OCI-LY3 (cell line): ENCODE results near the gene LMTK3.

Experiments
- H2AFZ ChIP-seq: fragments of 200-600, 300-600 bp; shearing (Covaris generic); 2 replicates; pipeline ENCODE4 v1.6.0; 2014; ENCODE audit warnings: antibody characterized with exemption, low read depth, low read length
- H3K27ac ChIP-seq: fragments of 200-600, 300-600 bp; sonication (generic); 2 replicates; pipeline ENCODE4 v1.5.1; 2014; ENCODE audit warnings: mild to moderate bottlenecking, low read length, moderate library complexity, mixed read lengths
- H3K27me3 ChIP-seq: fragments of 200-600, 300-600 bp; sonication (generic); 2 replicates; pipeline ENCODE4 v1.6.1; 2014; ENCODE audit warnings: low read depth, low read length, mixed read lengths
- H3K36me3 ChIP-seq: fragments of 200-600, 300-600 bp; sonication (generic); replicated peaks from 2 replicates; pipeline ENCODE3; 2014; ENCODE audit warnings: low read depth, low read length, mixed read lengths
- H3K4me1 ChIP-seq: fragments of 300-600, 200-600 bp; sonication (generic); 2 replicates; pipeline ENCODE4 v1.6.1; 2014; ENCODE audit warnings: low read length, mixed read lengths
- H3K4me2 ChIP-seq: fragments of 200-600, 300-600 bp; sonication (generic); 2 replicates; pipeline ENCODE4 v1.6.1; 2014; ENCODE audit warnings: low read length, mixed read lengths
- H3K4me3 ChIP-seq: fragments of 300-600, 200-600 bp; sonication (generic); 2 replicates; pipeline ENCODE4 v1.5.1; 2014; ENCODE audit warnings: antibody characterized with exemption, mild to moderate bottlenecking, low read length, moderate library complexity
- H3K79me2 ChIP-seq: fragments of 300-600, 200-600 bp; shearing (Covaris generic); 2 replicates; pipeline ENCODE4 v1.6.1; 2014; ENCODE audit warnings: mild to moderate bottlenecking, low read length, mixed read lengths
- H3K9ac ChIP-seq: fragments of 300-600, 200-600 bp; shearing (Covaris generic); 2 replicates; pipeline ENCODE4 v1.6.0; 2014; ENCODE audit warnings: mild to moderate bottlenecking, low read length, moderate library complexity
- H3K9me3 ChIP-seq: fragments of 200-600, 300-600 bp; shearing (Covaris generic); 2 replicates; pipeline ENCODE4 v1.6.1; 2014; ENCODE audit warnings: low read length, mixed read lengths; ENCODE audit not compliant: insufficient read depth
- H4K20me1 ChIP-seq: fragments of 200-600, 300-600 bp; sonication (generic); 2 replicates; pipeline ENCODE4 v1.6.1; 2016; ENCODE audit warnings: low read length, mixed read lengths; ENCODE audit not compliant: insufficient read depth
- CTCF ChIP-seq: fragments of 200-600, 300-600 bp; sonication (generic); IDR thresholded peaks from 2 replicates; pipeline ENCODE4 v1.5.1; 2014; ENCODE audit warnings: antibody characterized with exemption, low read length, low read depth
- EZH2phosphoT487 ChIP-seq: fragments of 200-600 bp; shearing (Covaris generic); IDR thresholded peaks from 2 replicates; pipeline ENCODE4 v1.6.1; 2018; ENCODE audit warnings: antibody characterized with exemption, mixed run types, low read depth

Gene LMTK3

GRCh38 chr19:48518207-48518606 lies 6.6 kb upstream of the LMTK3 start:
- Histone ChIP-seq H3K4me2 (no peak overlapping the region), H3K4me3 (no peak overlapping the region), H3K4me1 (peaks cover 4% of the 10 kb centered on the region; the same call in 1 of the 2 replicates), H3K9me3 (no peaks in the 10 kb centered on the region), H4K20me1 (no peaks in the 10 kb centered on the region), H3K27ac (no peak overlapping the region), H3K36me3 (no peaks in the 10 kb centered on the region), H3K79me2 (no peaks in the 10 kb centered on the region), H2AFZ (no peak overlapping the region), H3K27me3 (no peaks in the 10 kb centered on the region), H3K9ac (no peak overlapping the region)
- TF ChIP-seq CTCF (no peak), EZH2phosphoT487 (no peak)

- no peak overlapping the region for H3K9ac ChIP-seq
- H3K4me3 ChIP-seq = no peak overlapping the region
- no peak overlapping the region for H2AFZ ChIP-seq
- H3K4me1 ChIP-seq = peaks cover 17% of the 10 kb centered on the region
- no peaks in the 10 kb centered on the region for H3K36me3 ChIP-seq
- H3K27ac ChIP-seq = no peak overlapping the region
- H3K79me2 ChIP-seq = no peaks in the 10 kb centered on the region
- H3K4me2 ChIP-seq = no peak overlapping the region
- no peaks in the 10 kb centered on the region for H3K9me3 ChIP-seq
- peaks cover 11% of the 10 kb centered on the region for H3K27me3 ChIP-seq
- no peaks in the 10 kb centered on the region for H4K20me1 ChIP-seq
- TF ChIP-seq EZH2phosphoT487 (no peak), CTCF (no peak)
Measured at GRCh38 chr19:48516536-48516935, 4.9 kb upstream of the LMTK3 start.

GRCh38 chr19:48514123-48514458 lies 2.5 kb upstream of the LMTK3 start:
- peaks cover 20% of the 10 kb centered on the region for H3K4me1 ChIP-seq
- peak overlapping the region; percentile 73 for H3K9ac ChIP-seq
- no peak overlapping the region for H3K27ac ChIP-seq
- peak overlapping the region; percentile 86 for H3K4me3 ChIP-seq
- TF ChIP-seq EZH2phosphoT487 (no peak), CTCF (no peak)
- no peaks in the 10 kb centered on the region for H3K36me3 ChIP-seq
- H4K20me1 ChIP-seq = no peaks in the 10 kb centered on the region
- H2AFZ ChIP-seq = peak overlapping the region; percentile 92
- no peaks in the 10 kb centered on the region for H3K9me3 ChIP-seq
- no peaks in the 10 kb centered on the region for H3K79me2 ChIP-seq
- H3K27me3 ChIP-seq = peaks cover 11% of the 10 kb centered on the region
- peak overlapping the region; percentile 81 for H3K4me2 ChIP-seq

- TF ChIP-seq EZH2phosphoT487 = no peak
- no peak for TF ChIP-seq CTCF
- Histone ChIP-seq H3K4me2 (peak overlapping the region; percentile 81), H2AFZ (peak overlapping the region; percentile 92), H3K36me3 (no peaks in the 10 kb centered on the region), H3K9ac (peak overlapping the region; percentile 73), H3K9me3 (no peaks in the 10 kb centered on the region), H4K20me1 (no peaks in the 10 kb centered on the region), H3K27me3 (peaks cover 11% of the 10 kb centered on the region), H3K27ac (peak overlapping the region; percentile 31), H3K4me1 (peaks cover 20% of the 10 kb centered on the region), H3K79me2 (no peaks in the 10 kb centered on the region), H3K4me3 (peak overlapping the region; percentile 86)
Measured at GRCh38 chr19:48513289-48514122, 1.9 kb upstream of the LMTK3 start.
